K562 (cell line): Measurements from ENCODE around the gene DMD. TPM values are rescaled to one million over a fixed set of nuclear protein-coding genes. Genes with fewer than 3 reads are reported as not detected.

ENCODE experiments used
- ATAC-seq: fragments of 200-7000 bp; cut with Tn5 transposase; 3 replicates; pipeline ENCODE4 v1.9.1; 2020; ENCODE audit warnings: moderate library complexity
- BruUV-seq: library from RNA; stranded (reverse); fragments of 400-500 nt; replicated peaks from 2 replicates; lab custom pipeline; 2021; lab: Mats Ljungman, UMichigan
- CTCF ChIA-PET: fragments of 300-600 bp; formaldehyde crosslinking; extraction: SDS; loops from one replicate; lab custom pipeline; 2021; ENCODE audit warnings: low intra/inter-chr PET ratio; lab: Yijun Ruan, JAX
- POLR2A ChIA-PET: fragments of 300-600, 350-650 bp; sonication (Branson Sonifier 250); formaldehyde crosslinking; extraction: SDS; loops from one replicate; lab custom pipeline; 2021; ENCODE audit warnings: antibody characterized with exemption, inconsistent platforms; lab: Yijun Ruan, JAX
- DNase-seq, 4 experiments: peaks; one replicate each; pipeline versions ENCODE4 v3.0.0 to v3.0.0-alpha.2; 2011 to 2018; ENCODE audit warnings: low spot score in 3 of 4, mixed read lengths in 3 of 4; ENCODE audit errors: extremely low read depth in 1 of 4
- FAIRE-seq: peaks from 2 replicates; lab custom pipeline; 2011; peaks lifted over from hg19 to GRCh38; lab: Jason Lieb, UNC
- H2AFZ ChIP-seq: 2 replicates; pipeline ENCODE4 v1.6.0; 2011; ENCODE audit warnings: low read depth, low read length, control low read depth, inconsistent platforms
- H3K27ac ChIP-seq: fragments of 200-600 bp; 3 replicates; pipeline ENCODE4 v1.8.0; 2011; ENCODE audit warnings: low read depth, mild to moderate bottlenecking, control low read depth, inconsistent platforms, low read length, moderate library complexity, mixed read lengths; ENCODE audit errors: extremely low read depth
- H3K27me3 ChIP-seq, 2 experiments: fragments of 300-600 bp in 1 of 2; 2 replicates in 1 of 2; 3 replicates in 1 of 2; pipeline versions ENCODE4 v1.6.0 to v1.8.0; 2011; ENCODE audit warnings: inconsistent platforms in 2 of 2, low read length in 2 of 2, mild to moderate bottlenecking in 1 of 2, mixed read lengths in 1 of 2, moderate library complexity in 1 of 2; ENCODE audit not compliant: control insufficient read depth in 2 of 2, insufficient read depth in 2 of 2
- H3K36me3 ChIP-seq: fragments of 300-600 bp; 3 replicates; pipeline ENCODE4 v1.8.0; 2011; ENCODE audit warnings: mild to moderate bottlenecking, low read length, inconsistent platforms; ENCODE audit not compliant: control insufficient read depth, insufficient read depth
- H3K4me1 ChIP-seq, 2 experiments: fragments of 200-600 bp in 1 of 2; replicated peaks in 1 of 2; 2 replicates in 1 of 2; 3 replicates in 1 of 2; pipeline versions ENCODE4 v1.5.1 to v1.8.0; 2011; ENCODE audit warnings: inconsistent platforms in 2 of 2, low read length in 2 of 2, mild to moderate bottlenecking in 1 of 2, mixed read lengths in 1 of 2, moderate library complexity in 1 of 2; ENCODE audit not compliant: control insufficient read depth in 2 of 2, insufficient read depth in 2 of 2
- H3K4me2 ChIP-seq: 2 replicates; pipeline ENCODE4 v1.6.1; 2011; ENCODE audit warnings: low read length, control low read depth, inconsistent platforms, mixed read lengths; ENCODE audit not compliant: insufficient read depth
- H3K4me3 ChIP-seq: fragments of 200-600 bp; sonication (generic), shearing (Covaris generic); 2 replicates; pipeline ENCODE4 v1.5.1; 2016; ENCODE audit warnings: control low read depth, inconsistent platforms
- H3K79me2 ChIP-seq: fragments of 200-600 bp; 3 replicates; pipeline ENCODE4 v1.8.0; 2011; ENCODE audit warnings: low read length, inconsistent platforms; ENCODE audit not compliant: control insufficient read depth, insufficient read depth
- H3K9ac ChIP-seq, 2 experiments: 2 replicates each; pipeline versions ENCODE4 v1.6.0 to v1.6.1; 2011; ENCODE audit warnings: low read depth in 2 of 2, low read length in 2 of 2, control low read depth in 1 of 2, inconsistent platforms in 1 of 2, mild to moderate bottlenecking in 1 of 2, mixed read lengths in 1 of 2; ENCODE audit not compliant: insufficient read depth in 1 of 2
- H3K9me1 ChIP-seq: one replicate; pipeline ENCODE4 v1.6.0; 2011; ENCODE audit warnings: inconsistent platforms, mild to moderate bottlenecking, low read length, moderate library complexity; ENCODE audit not compliant: control insufficient read depth, insufficient read depth
- H3K9me3 ChIP-seq: replicated peaks from 2 replicates; pipeline ENCODE4 v1.5.1; 2011; ENCODE audit warnings: low read depth, low read length, inconsistent platforms; ENCODE audit not compliant: control insufficient read depth, insufficient read depth
- H4K20me1 ChIP-seq: replicated peaks from 2 replicates; pipeline ENCODE4 v1.6.1; 2011; ENCODE audit warnings: low read length, inconsistent platforms, mixed read lengths; ENCODE audit not compliant: control insufficient read depth, insufficient read depth
- HDAC8 ChIP-seq: fragments of 450-650 bp; IDR thresholded peaks from 2 replicates; pipeline ENCODE4 v1.6.1; 2016; ENCODE audit warnings: mild to moderate bottlenecking, missing genetic modification characterization, moderate library complexity, missing compliant biosample characterization
- KLF10 ChIP-seq: fragments of 250-450 bp; sonication (Bioruptor Pico); IDR thresholded peaks from 2 replicates; pipeline ENCODE4 v1.6.1; 2021; ENCODE audit warnings: matching md5 sums
- NR4A1 ChIP-seq, 2 experiments: fragments of 250-450 bp in 1 of 2; fragments of 450-650 bp in 1 of 2; sonication (Bioruptor Pico) in 1 of 2; IDR thresholded peaks; 2 replicates each; pipeline versions ENCODE4 v1.4.0 to v1.6.1; 2016 to 2020; ENCODE audit warnings: mild to moderate bottlenecking in 2 of 2, missing compliant biosample characterization in 1 of 2, missing genetic modification characterization in 1 of 2, moderate library complexity in 1 of 2
- POLR2AphosphoS2 ChIP-seq: IDR thresholded peaks from 2 replicates; pipeline ENCODE4 v1.6.1; 2012; ENCODE audit warnings: low read length, improper control_type of control experiment
- ZNF398 ChIP-seq: fragments of 250-450 bp; sonication (Bioruptor Pico); IDR thresholded peaks from 2 replicates; pipeline ENCODE4 v1.8.0; 2021; ENCODE audit warnings: moderate library complexity, mild to moderate bottlenecking, inconsistent platforms
- ZNF512 ChIP-seq: IDR thresholded peaks from 2 replicates; pipeline ENCODE4 v1.6.1; 2016; ENCODE audit warnings: missing genetic modification characterization, missing compliant biosample characterization
- ZNF551 ChIP-seq: fragments of 250-450 bp; sonication (Bioruptor Pico); IDR thresholded peaks from 2 replicates; pipeline ENCODE4 v1.5.0; 2021; ENCODE audit warnings: mild to moderate bottlenecking, moderate library complexity
- WGBS: fragments of 100-300 bp; shearing (Covaris generic); methylation state at CpG from one replicate; pipeline ENCODE4 v1.1.6; 2016; ENCODE audit warnings: low coverage, mixed read lengths; ENCODE audit not compliant: insufficient coverage; ENCODE audit errors: missing lambda C conversion rate; 5-methylcytosine and 5-hydroxymethylcytosine counted together
- in situ Hi-C: fragments of 300-500 bp; cut with MboI; formaldehyde crosslinking; loops from 4 replicates; pipeline ENCODE4 v1.15.0; 2018; ENCODE audit warnings: inconsistent platforms, mixed read lengths
- intact Hi-C: fragments of 100-400 bp; cut with micrococcal nuclease; formaldehyde crosslinking; loops from 2 replicates; pipeline ENCODE4 v1.14.2; 2022
- polyA plus RNA-seq, 8 experiments: library from polyadenylated mRNA; depleted of rRNA in 4 of 8; stranded (reverse) in 5 of 8; unstranded in 3 of 8; fragments of >200 nt; fragmentation: Nextera tagmentation in 2 of 8; fragmentation: Illumina TruSeq in 1 of 8; extraction: Ambion mirVana in 2 of 8; extraction: Trizol in 1 of 8; gene quantifications; 2 replicates each; pipeline versions ENCODE4 v1.2.1 to v1.2.3, GENCODE V29; 2011 to 2014; ENCODE audit warnings: inconsistent platforms in 1 of 8, missing spikeins in 1 of 8
- total RNA-seq, 7 experiments: library from RNA; depleted of rRNA in 6 of 7; stranded (reverse); fragments of >200 nt in 6 of 7; fragmentation: Illumina TruSeq in 2 of 7; extraction: Trizol in 2 of 7; gene quantifications; 2 replicates each; pipeline versions ENCODE4 v1.2.1 to v1.2.3, GENCODE V29; 2011 to 2021; ENCODE audit warnings: low replicate concordance in 1 of 7

The DMD gene
- total and polyA plus RNA-seq, 9 of the 15 experiments (the other 6 are each of a cell fraction or from before 2014, with no cell fraction given), result 3.8 to 20.4 (median 11.4) TPM

- no TSS peak for BruUV-seq
These were observed 1909.4 kb downstream of the DMD start for GRCh38 chrX:31301941-31302340.

More at GRCh38 chrX:31301941-31302340, 1909.4 kb downstream of the DMD start:
- DNase-seq (no peak), ATAC-seq (no peak), FAIRE-seq (no peak)
- POLR2A ChIA-PET, result no interaction called here
- H3K79me2 ChIP-seq, result no peaks in the 10 kb centered on the region
- H3K4me2 ChIP-seq, result no peak overlapping the region
- H3K36me3 ChIP-seq, result no peaks in the 10 kb centered on the region
- no peaks in the 10 kb centered on the region for H4K20me1 ChIP-seq
- H3K27ac ChIP-seq, result no peak overlapping the region
- H3K4me3 ChIP-seq, result no peak overlapping the region
- no peaks in the 10 kb centered on the region for H3K9me3 ChIP-seq
- no peaks in the 10 kb centered on the region for H3K9me1 ChIP-seq
- 39% methylated on average over 2 of the region's 2 CpGs for WGBS
- H3K27me3 ChIP-seq, result no peaks in the 10 kb centered on the region
- no peaks in the 10 kb centered on the region for H3K4me1 ChIP-seq
- no peak overlapping the region for H2AFZ ChIP-seq
- in situ Hi-C loops, result no loop called here
- CTCF ChIA-PET, result no interaction called here
- intact Hi-C loops, result no loop called here
- no peak overlapping the region for H3K9ac ChIP-seq
- no peak for TF ChIP-seq HDAC8 (tag)
- TF ChIP-seq ZNF551, result no peak
- no peak for TF ChIP-seq ZNF398 (CRISPR knock-in tag)
- TF ChIP-seq POLR2AphosphoS2, result no peak
- no peak for TF ChIP-seq NR4A1 (CRISPR knock-in tag; IDR thresholded peaks at IDR 0.05)
- TF ChIP-seq NR4A1 (tag; IDR thresholded peaks at IDR 0.05), result no peak
- no peak for TF ChIP-seq ZNF512 (tag)
- TF ChIP-seq KLF10, result no peak
